NCI-H2171 treated with DMSO at 0.1 percent for 48 hours (cell line): ENCODE results near the gene DHX32.

Experiments
- DNase-seq: peaks from one replicate; lab custom pipeline; 2025; lab: John Stamatoyannopoulos, UW

Gene DHX32

GRCh38 chr10:125848371-125848770 is 32.7 kb downstream of the DHX32 start:
- no peak for DNase-seq

- DNase-seq = no peak
Measured at GRCh38 chr10:125846894-125847293, 34.2 kb downstream of the DHX32 start.

GRCh38 chr10:125845617-125846016 is 35.5 kb downstream of the DHX32 start:
- DNase-seq = no peak

GRCh38 chr10:125844751-125845221 is 36.3 kb downstream of the DHX32 start:
- no peak for DNase-seq

- no peak for DNase-seq
Measured at GRCh38 chr10:125843603-125844329, 37.3 kb downstream of the DHX32 start.

- no peak for DNase-seq
Measured at GRCh38 chr10:125840955-125841354, 40.1 kb downstream of the DHX32 start.

- DNase-seq = no peak
Measured at GRCh38 chr10:125840406-125840805, 40.7 kb downstream of the DHX32 start.

GRCh38 chr10:125838802-125839575 is 42.1 kb downstream of the DHX32 start:
- no peak for DNase-seq

- DNase-seq = no peak
Measured at GRCh38 chr10:125836746-125837145, 44.3 kb downstream of the DHX32 start.

GRCh38 chr10:125828311-125828710 is 52.8 kb downstream of the DHX32 start:
- DNase-seq = no peak

GRCh38 chr10:125827133-125827532 is 54.0 kb downstream of the DHX32 start:
- no peak for DNase-seq

GRCh38 chr10:125824736-125825135 is 56.4 kb downstream of the DHX32 start:
- no peak for DNase-seq

- peak; percentile 1 for DNase-seq
Measured at GRCh38 chr10:125823663-125824251, 57.3 kb downstream of the DHX32 start.

GRCh38 chr10:125822878-125823662 is 58.0 kb downstream of the DHX32 start, which contains the start of the genes BCCIP and UROS:
BCCIP (plus strand) TSS chr10:125823546; CDS start chr10:125823558, 12 bp downstream.
UROS (minus strand) TSS chr10:125823258; CDS start chr10:125816499, 6,759 bp downstream.
- peak; percentile 75 for DNase-seq

- no peak for DNase-seq
Measured at GRCh38 chr10:125820701-125821100, 60.4 kb downstream of the DHX32 start.

GRCh38 chr10:125817337-125817946 is 63.6 kb downstream of the DHX32 start:
- DNase-seq = no peak

GRCh38 chr10:125816548-125816947 is 64.5 kb downstream of the DHX32 start:
- DNase-seq = no peak

- no peak for DNase-seq
Measured at GRCh38 chr10:125815764-125816163, 65.3 kb downstream of the DHX32 start.

- DNase-seq = no peak
Measured at GRCh38 chr10:125812128-125812750, 68.9 kb downstream of the DHX32 start.

- DNase-seq = no peak
Measured at GRCh38 chr10:125811251-125811650, 69.8 kb downstream of the DHX32 start.

GRCh38 chr10:125808047-125808446 is 73.0 kb downstream of the DHX32 start:
- DNase-seq = no peak
